DMS53 treated with DMSO at 0.1 percent for 48 hours (cell line): ENCODE data around the gene LTBP3.

Experiments used
- DNase-seq: peaks from one replicate; lab custom pipeline; 2025; ENCODE audit not compliant: unreplicated experiment; lab: John Stamatoyannopoulos, UW

Gene LTBP3

DNA sequence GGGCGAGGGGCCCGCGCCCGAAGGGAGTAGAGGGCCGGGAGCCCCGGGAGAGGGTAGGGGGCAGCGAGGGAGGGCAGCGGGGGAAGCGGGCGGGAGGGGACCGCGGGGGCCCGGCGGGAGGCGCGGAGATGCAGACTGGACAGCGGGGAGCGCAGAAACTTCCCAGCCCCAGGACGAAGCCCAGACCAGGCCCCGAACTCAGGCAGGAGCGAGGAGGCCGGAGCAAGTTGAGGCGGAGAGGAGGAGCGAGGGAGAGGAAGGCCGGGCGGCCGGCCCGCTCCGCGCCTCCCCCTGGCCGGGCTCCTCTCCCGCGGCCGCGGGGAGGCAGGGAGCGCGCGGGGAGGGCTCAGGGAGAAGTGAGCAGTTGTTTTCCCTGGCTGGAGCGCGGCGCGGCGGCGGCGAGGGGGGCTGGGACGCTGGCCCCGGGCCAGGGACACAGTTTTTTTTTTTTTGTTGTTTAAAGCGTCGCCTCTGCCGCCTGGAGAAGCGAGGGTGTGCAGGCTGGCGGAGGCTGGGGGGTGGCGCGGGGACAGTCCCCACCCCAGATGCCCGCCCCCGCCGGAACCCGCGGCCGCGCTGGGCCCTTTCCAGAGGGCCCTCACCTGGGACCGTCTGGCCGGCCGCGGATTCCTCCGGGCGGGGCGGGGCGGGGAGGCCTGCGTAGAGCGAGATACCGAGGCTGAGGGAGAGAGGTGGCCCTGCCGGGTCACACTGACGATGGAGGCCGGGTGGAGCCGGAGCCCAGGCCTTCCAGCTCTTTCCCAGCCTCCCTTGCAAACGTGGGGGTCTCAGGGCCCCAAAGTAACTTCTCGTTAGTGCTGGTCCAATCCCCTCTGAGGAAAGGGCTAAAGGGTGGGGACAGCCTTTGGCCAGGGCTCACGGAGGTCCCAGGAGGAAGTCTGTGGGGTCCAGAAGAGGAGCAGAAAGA is at the start of gene LTBP3:
TSS of gene LTBP3 (minus strand) at position 358 of the 928 bp plus-strand sequence. CDS start 400 bp downstream, outside the sequence.
- peak; percentile 56 for DNase-seq

DNA sequence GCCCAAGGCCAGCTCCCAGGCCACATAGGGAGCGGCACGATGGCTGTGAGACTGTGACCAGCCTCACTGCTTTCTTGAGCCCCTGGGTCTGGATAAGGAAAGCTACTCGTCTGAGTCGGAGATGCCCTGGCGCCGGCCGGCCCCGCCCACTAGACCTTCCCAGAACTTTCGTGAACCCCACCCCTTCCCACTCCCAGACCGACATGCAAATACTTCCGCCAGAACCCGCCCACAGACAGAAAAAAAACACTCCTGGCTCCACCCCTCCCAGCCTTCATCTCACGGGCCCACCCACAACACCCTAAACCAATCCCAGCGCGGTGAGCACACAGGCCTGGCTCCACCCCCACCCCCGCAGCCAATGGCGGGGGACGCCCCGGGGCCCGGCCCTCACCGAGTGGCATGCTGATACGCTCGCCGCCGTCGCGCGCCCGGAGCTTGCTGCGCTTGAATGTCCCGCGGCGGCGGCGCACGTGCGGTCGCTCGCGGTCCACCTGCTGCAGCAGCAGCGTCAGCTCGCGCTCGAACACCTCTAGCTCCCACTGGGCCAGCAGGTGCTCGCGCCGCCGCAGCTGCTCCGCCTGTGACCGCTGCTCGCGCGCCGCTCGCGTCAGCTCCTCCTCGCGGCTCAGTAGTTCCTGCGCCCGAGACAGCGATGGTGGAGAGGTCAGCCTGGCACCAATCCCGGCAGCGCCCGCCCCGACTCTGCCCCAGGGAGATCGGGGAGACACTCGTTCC is 48.9 kb upstream of the LTBP3 start:
- peak; percentile 34 for DNase-seq

DNA sequence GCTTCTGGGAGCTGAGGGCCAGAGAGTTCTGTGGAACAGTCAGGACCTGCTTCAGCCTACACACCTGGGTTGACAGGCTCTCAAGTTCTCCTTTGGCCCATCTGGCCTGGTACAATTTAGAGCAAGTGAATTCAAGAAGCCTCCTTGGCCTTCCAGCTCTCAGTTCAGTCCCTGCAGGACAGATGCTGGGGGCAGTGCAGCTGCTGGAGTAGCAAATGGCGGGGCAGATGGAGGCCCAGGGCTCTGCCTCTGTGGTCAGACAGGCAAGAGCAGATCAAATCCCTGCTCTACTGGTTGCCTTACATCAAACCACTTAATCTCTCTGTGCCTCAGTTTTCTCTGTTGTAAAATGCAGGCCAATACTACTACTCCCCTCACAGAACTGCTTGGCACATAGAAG is 46.1 kb upstream of the LTBP3 start:
- no peak for DNase-seq

GRCh38 chr11:65599955-65600246 is 41.7 kb upstream of the LTBP3 start:
- DNase-seq, result no peak

GRCh38 chr11:65599216-65599954 is 41.2 kb upstream of the LTBP3 start:
- DNase-seq, result no peak

DNA sequence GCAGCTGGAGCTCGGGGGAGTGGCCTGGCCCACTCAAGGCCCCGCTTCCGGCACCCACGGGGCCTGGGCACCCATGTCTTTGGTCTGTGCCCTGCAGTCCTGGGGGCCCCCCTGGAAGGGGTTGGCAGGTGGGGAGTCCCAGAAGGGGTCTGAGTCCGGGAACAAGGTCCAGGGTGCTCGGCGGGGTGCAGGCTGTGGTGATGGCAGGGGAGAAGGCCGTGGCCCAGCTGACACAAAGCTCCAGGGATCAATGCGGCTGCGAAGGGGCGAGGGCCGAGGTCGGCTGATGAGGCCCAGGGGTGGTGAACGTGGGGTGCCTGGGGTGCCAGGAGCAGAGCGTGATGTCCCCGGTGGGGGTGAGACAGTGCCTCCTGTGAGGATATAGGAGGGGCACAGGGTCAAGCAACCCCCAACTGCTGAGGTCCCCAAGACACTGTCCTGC is 40.1 kb upstream of the LTBP3 start:
- DNase-seq, result no peak

- no peak for DNase-seq
Measured at GRCh38 chr11:65596520-65596919, 38.4 kb upstream of the LTBP3 start.

GRCh38 chr11:65595543-65596281 is 37.6 kb upstream of the LTBP3 start, which contains the start of gene KCNK7:
KCNK7 (minus strand) TSS chr11:65595800; CDS start chr11:65595772, 28 bp downstream.
- no peak for DNase-seq

DNA sequence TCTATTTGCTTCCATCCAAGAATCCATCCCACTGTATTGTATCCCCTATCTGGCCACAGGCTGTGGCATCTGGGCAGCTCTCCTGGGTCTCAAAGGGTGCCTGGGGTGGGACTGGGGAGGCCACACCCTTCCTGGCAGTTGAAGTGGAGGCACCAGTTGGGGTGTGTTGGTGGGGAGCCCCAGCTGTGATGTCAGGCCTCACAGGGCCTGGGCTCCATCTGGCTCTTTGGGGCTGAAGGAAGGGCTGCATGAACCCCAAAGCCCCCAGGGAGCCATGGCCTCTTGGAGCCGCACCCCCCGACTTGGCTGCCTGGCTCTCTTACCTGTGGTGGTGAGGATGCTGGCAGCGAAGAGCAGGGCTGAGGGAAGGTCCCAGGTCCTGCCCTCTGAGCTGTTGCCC is 37.0 kb upstream of the LTBP3 start:
- no peak for DNase-seq

DNA sequence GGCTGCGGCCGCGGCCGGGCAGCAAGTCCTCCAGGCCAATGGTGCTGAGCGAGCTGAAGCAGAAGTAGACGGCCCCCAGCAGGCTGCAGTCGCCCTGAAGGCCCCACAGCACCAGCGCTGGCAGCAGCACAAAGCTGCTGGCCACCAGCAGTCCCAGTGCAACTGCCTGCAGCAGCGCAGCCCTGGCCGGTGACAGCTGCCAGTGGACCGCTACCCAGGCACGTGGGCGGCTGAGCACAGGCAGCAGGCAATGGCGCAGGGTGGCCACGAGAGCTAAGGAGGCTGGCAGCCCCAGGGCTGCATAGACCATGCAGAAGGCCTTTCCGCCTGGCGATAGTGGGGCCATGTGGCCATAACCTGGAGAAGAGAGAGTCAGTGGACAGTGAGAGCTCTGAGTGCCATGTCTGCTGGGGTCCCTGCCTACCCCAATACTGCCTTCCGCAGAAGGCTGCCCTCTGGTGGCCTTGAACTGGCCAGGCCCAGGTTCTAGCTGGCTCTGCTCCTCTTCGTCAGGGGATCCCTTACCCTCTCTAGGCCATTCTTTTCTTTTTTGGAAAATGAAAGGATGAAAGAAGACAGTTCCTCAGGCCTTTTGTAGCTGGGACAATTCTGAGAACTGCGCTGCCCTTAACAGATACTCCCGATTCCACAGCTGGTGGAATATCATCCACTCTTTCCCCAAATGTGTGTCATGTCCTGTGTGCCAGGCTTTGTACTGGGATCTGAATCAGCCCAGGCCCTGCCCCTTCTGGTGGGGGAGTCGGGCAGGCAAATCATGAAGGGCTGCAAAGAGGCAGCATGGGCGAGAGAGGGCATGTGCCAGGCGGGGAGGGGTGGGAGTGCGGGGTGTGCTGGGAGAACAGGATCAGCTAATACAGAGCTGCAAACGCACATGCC is 35.6 kb upstream of the LTBP3 start:
- peak; percentile 18 for DNase-seq

DNA sequence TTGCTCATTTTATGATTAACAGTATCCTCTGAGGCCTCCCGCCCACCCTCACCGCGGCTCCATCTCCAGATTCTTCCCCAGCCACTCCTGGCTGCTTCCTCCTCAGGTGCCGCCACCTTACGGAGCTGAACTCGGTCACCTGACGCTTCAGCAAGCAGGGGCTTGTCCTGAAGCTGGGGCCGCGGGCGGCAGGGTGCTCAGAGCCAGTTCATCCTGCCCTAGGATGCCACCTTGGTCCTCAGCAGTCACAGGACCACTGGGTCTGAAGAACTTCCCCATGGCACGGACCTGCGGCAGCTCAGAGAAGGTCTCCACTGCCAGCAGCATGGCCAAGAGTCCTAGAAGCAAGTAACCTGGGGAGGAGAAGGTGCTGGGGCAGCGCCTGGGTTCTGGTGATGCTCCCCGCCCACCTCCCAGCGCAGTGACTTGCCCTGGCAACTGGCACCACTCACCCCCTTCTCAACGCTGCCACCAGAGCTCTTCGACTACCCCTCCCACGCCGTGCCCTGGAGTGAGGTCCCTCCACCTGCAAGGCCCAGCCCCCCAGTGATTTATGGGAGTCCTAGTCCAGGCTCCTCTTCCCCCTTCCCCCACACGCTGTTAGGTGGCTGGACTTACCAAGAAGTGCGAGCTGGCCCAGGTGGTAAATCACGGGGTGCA is 34.8 kb upstream of the LTBP3 start:
- DNase-seq, result no peak

GRCh38 chr11:65591939-65592857 is 34.0 kb upstream of the LTBP3 start:
- DNase-seq, result peak; percentile 12

- peak; percentile 71 for DNase-seq
Measured at GRCh38 chr11:65590240-65590738, 32.1 kb upstream of the LTBP3 start.

DNA sequence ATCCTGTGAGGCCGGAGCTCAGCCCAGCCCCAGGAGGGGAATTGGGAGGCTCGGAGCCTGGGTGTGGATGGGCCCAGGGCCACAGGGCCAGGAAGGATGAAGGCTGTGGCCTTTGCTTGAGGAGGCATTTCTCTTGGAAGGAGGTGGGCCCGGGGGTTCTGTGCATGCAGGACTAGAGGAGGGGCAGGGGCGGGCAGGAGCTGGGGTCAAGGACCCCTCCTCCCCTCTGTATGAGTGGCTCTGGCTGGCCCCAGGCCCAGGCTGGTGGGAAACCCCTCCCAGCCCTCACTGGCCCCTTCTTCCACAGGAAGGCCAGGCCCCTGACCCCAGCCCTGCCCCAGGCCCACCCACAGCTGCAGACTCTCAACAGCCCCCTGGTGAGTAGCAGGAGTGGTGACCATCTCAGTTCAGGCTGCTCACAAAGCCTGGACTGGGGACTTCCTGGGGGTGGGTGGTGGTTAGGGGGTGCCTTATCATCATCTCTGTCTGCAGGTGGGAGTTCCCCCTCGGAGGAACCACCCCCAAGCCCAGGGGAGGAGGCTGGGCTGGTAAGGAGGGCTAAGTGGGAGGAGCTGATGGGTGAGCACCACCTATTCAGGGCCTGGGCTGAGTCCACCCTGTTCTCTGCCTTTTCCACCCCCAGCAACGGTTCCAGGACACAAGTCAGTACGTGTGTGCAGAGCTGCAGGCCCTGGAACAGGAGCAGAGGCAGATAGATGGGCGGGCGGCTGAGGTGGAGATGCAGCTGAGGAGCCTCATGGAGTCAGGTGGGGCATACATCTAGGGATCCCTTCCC is 31.5 kb upstream of the LTBP3 start:
- no peak for DNase-seq

DNA sequence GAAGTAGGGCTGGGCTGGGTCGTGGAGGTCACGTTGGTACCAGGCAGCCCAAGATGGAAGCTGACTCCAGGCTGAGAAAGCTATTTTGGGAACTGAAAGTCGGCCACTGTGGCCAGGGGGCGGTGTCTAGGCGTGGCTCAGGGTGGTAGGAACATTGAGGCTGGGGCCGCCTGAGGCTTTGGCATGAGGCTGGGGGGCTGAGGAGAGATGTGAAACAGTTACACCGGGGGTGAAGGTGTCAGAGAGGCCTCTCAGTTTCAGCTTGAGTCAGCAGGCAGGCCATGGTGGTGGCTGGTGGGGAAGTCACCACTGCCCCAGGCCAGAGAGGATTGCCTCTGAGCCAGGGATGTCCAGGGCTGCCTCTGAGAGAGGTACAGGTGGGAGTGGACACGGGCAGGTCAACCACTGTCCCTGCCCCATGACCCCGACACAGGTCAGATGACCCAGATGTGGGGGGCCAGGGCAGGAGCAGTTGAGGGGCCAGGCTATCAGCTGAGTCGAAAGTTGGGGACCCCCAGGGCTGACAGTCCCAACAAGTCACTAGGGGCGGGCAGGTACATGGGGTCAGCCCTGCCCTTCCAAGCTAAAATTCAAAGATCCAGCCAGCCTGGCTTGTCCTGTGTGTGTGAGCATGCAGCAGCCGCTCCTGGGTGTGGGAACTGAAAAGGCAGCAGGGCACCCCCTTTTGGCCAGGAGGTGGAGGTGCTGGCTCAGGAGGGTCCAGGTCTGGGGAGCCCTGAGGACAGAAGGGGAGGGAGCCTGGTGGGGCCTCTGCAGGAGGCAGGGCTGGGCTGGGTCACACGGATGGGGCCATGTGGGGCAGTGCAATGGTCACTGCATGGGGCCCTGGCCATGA is 30.3 kb upstream of the LTBP3 start:
- DNase-seq, result no peak

GRCh38 chr11:65586676-65587075 is 28.5 kb upstream of the LTBP3 start:
- no peak for DNase-seq
